Stomach (tissue), 4 donors: ENCODE data around the gene COX7B.

Experiments used
- CTCF ChIP-seq, 7 experiments: fragments of 450-650 bp in 4 of 7; fragments of 200-600 bp in 3 of 7; sonication (generic) in 3 of 7; IDR thresholded peaks; one replicate each; pipeline ENCODE4 v1.5.1; 2016 to 2019; ENCODE audit warnings: antibody characterized with exemption in 7 of 7, control low read depth in 2 of 7, mild to moderate bottlenecking in 1 of 7
- EP300 ChIP-seq: sonication (generic); formaldehyde crosslinking; IDR thresholded peaks from one replicate; pipeline ENCODE4 v1.6.1; 2017; ENCODE audit warnings: antibody characterized with exemption
- POLR2A ChIP-seq, 4 donors: fragments of 450-650 bp; IDR thresholded peaks; one replicate each; pipeline ENCODE4 v1.6.1; 2016; ENCODE audit warnings: antibody characterized with exemption in 4 of 4, control low read depth in 2 of 4, mild to moderate bottlenecking in 1 of 4, moderate library complexity in 1 of 4
- POLR2AphosphoS5 ChIP-seq, 3 donors: sonication (generic); formaldehyde crosslinking; IDR thresholded peaks; one replicate each; pipeline ENCODE4 v1.6.1; 2016; ENCODE audit warnings: antibody characterized with exemption in 3 of 3

GRCh38 chrX:77936299-77936698, 37.0 kb downstream of the COX7B start:
- TF ChIP-seq CTCF (IDR thresholded peaks at IDR 0.05) (no peak), POLR2AphosphoS5 (IDR thresholded peaks at IDR 0.05) (no peak), EP300 (no peak), POLR2A (IDR thresholded peaks at IDR 0.05) (no peak)
